Fibroblast of lung (primary cell): ENCODE measurements around the gene SLC5A6. TPM values are rescaled to one million over a fixed set of nuclear protein-coding genes. Genes with fewer than 3 reads are reported as not detected.

Experiments used
- DNase-seq, 2 donors: peaks; one replicate each; pipeline versions ENCODE4 v3.0.0 to v3.0.0-alpha.2; 2010; ENCODE audit warnings: low read depth in 2 of 2
- H2AFZ ChIP-seq: 2 replicates; pipeline ENCODE4 v1.5.1; 2012; ENCODE audit warnings: low read length, control low read depth, inconsistent platforms
- H3K27ac ChIP-seq: 2 replicates; pipeline ENCODE4 v1.5.1; 2011; ENCODE audit warnings: low read length, control low read depth; ENCODE audit not compliant: insufficient read depth
- H3K27me3 ChIP-seq: 2 replicates; pipeline ENCODE4 v1.5.1; 2011; ENCODE audit warnings: mild to moderate bottlenecking, low read length; ENCODE audit not compliant: control insufficient read depth, insufficient read depth
- H3K36me3 ChIP-seq: 2 replicates; pipeline ENCODE4 v1.5.1; 2011; ENCODE audit warnings: low read length; ENCODE audit not compliant: control insufficient read depth, insufficient read depth
- H3K4me1 ChIP-seq: 2 replicates; pipeline ENCODE4 v1.5.1; 2011; ENCODE audit warnings: low read length; ENCODE audit not compliant: control insufficient read depth, insufficient read depth; ENCODE audit errors: extremely low read depth
- H3K4me2 ChIP-seq: 2 replicates; pipeline ENCODE4 v1.5.1; 2011; ENCODE audit warnings: low read length, control low read depth; ENCODE audit not compliant: insufficient read depth; ENCODE audit errors: extremely low read depth
- H3K4me3 ChIP-seq, 4 experiments: fragments of 200-600 bp in 1 of 4; sonication (generic) in 1 of 4; replicated peaks in 1 of 4; 2 replicates each; pipeline ENCODE4 v1.5.1; 2011 to 2016; ENCODE audit warnings: low read length in 4 of 4, low read depth in 3 of 4, mild to moderate bottlenecking in 3 of 4, control low read depth in 2 of 4, inconsistent platforms in 1 of 4, mixed read lengths in 1 of 4; ENCODE audit not compliant: insufficient read depth in 1 of 4; ENCODE audit errors: control extremely low read depth in 1 of 4
- H3K79me2 ChIP-seq: 2 replicates; pipeline ENCODE4 v1.5.1; 2012; ENCODE audit warnings: mild to moderate bottlenecking, low read length, inconsistent platforms; ENCODE audit not compliant: control insufficient read depth, insufficient read depth
- H3K9ac ChIP-seq: 2 replicates; pipeline ENCODE4 v1.5.1; 2011; ENCODE audit warnings: mild to moderate bottlenecking, low read length, control low read depth; ENCODE audit not compliant: insufficient read depth
- H3K9me3 ChIP-seq: 2 replicates; pipeline ENCODE4 v1.5.1; 2012; ENCODE audit warnings: low read depth, low read length; ENCODE audit not compliant: control insufficient read depth, insufficient read depth
- H4K20me1 ChIP-seq: 2 replicates; pipeline ENCODE4 v1.5.1; 2011; ENCODE audit warnings: low read length; ENCODE audit not compliant: control insufficient read depth, insufficient read depth; ENCODE audit errors: extremely low read depth
- EZH2 ChIP-seq: IDR thresholded peaks from 2 replicates; pipeline ENCODE4 v1.5.1; 2012; ENCODE audit warnings: low read length, control low read depth, mild to moderate bottlenecking; ENCODE audit errors: missing control alignments
- polyA plus RNA-seq, 2 donors: library from polyadenylated mRNA; depleted of rRNA in 1 of 2; stranded (reverse) in 1 of 2; unstranded in 1 of 2; fragments of >200 nt; gene quantifications; 2 replicates each; pipeline ENCODE4 v1.2.1, GENCODE V29; 2011 to 2012; ENCODE audit warnings: missing spikeins in 1 of 2
- total RNA-seq: library from RNA; depleted of rRNA; stranded (reverse); fragments of >200 nt; gene quantifications from 2 replicates; pipeline ENCODE4 v1.2.1, GENCODE V29; 2014
- TF ChIP-seq, protein P1 (sequence below), 2 donors: IDR thresholded peaks in 1 of 2; conservative IDR thresholded peaks in 1 of 2; 1 replicate in 1 of 2; 2 replicates in 1 of 2; pipeline ENCODE4 v1.5.1; 2011 to 2012; ENCODE audit warnings: low read length in 2 of 2, control low read depth in 1 of 2, inconsistent platforms in 1 of 2, low read depth in 1 of 2, mild to moderate bottlenecking in 1 of 2

The SLC5A6 gene
- total and polyA plus RNA-seq, 2 donors (not counting 1 experiment from before 2014, with no cell fraction given) = 11.5 to 13.9 TPM

DNA sequence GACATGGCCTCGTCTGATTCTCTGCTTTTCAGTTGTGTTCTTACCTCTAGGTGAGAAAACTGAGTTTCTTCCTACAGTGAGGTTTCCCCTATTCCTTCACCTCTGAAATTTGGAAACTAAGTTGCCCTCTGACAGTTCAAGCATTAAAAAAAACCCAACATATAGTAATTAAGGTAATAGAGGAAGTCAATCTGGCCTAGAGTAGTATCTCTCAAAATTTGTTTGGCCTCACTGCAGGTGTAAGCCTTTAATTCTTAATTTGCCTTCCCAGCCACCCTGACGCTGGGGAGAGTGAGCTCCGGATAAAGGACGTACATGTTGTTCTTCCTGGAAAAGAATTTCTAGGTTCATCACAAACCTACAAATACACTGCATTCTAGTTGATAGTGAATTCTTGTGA lies 6.5 kb upstream of the SLC5A6 start:
- TF ChIP-seq, protein P1, sequence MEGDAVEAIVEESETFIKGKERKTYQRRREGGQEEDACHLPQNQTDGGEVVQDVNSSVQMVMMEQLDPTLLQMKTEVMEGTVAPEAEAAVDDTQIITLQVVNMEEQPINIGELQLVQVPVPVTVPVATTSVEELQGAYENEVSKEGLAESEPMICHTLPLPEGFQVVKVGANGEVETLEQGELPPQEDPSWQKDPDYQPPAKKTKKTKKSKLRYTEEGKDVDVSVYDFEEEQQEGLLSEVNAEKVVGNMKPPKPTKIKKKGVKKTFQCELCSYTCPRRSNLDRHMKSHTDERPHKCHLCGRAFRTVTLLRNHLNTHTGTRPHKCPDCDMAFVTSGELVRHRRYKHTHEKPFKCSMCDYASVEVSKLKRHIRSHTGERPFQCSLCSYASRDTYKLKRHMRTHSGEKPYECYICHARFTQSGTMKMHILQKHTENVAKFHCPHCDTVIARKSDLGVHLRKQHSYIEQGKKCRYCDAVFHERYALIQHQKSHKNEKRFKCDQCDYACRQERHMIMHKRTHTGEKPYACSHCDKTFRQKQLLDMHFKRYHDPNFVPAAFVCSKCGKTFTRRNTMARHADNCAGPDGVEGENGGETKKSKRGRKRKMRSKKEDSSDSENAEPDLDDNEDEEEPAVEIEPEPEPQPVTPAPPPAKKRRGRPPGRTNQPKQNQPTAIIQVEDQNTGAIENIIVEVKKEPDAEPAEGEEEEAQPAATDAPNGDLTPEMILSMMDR (conservative IDR thresholded peaks at IDR 0.05 in 1 of 2, IDR thresholded peaks at IDR 0.05 in 1 of 2; ENCODE audit: low read depth in 1 of 2, low read length in 2 of 2) = no peak
- TF ChIP-seq EZH2 = no peak

DNA sequence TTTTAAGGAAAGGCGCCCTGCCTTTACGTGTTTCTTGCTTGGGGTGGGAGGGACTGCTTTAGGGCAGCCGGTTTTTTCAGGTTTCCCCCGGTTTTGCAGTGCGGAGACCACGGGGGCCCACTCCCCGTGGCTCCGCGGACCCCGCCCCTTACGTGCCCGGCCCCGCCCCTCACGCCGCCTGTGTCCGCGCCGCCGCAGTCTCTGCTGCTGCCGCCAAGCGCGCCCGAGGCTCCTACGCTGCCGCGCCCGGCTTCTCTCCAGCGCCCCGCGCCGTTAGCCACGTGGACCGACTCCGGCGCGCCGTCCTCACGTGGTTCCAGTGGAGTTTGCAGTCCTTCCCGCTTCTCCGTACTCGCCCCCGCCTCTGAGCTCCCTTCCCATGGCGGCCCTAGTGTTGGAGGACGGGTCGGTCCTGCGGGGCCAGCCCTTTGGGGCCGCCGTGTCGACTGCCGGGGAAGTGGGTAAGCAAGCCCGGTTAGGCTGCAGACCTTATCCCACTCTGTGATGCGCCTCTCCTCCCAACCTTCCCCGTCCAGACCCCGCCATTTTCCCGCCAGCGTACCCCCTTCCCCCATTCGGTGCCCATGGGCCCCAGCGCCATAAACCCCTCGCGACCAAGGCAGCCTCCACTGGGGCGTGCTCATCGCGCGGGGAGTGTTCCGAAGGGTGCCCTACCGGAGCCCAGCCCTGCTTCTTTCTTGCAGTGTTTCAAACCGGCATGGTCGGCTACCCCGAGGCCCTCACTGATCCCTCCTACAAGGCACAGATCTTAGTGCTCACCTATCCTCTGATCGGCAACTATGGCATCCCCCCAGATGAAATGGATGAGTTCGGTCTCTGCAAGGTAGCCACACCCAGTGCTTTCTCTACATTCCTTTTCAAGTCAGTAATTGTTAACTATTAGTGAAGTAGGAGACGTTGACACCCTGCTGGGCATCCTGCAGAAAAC lies 5.4 kb upstream of the SLC5A6 start, which contains the start of gene CAD:
Gene CAD, plus strand, starts transcription at position 197 of the 949 bp plus-strand sequence. Its CDS starts 183 bp downstream, at position 380.
- Histone ChIP-seq H3K4me2 (peak within 1 kb of the TSS; percentile 95), H3K9ac (peak within 1 kb of the TSS; percentile 79), H2AFZ (peak within 1 kb of the TSS; percentile 91), H3K4me1 (peaks cover 10% of the 10 kb centered on the region), H3K27me3 (no peaks in the 10 kb centered on the region), H3K36me3 (peaks cover 8% of the 10 kb centered on the region), H3K27ac (peak within 1 kb of the TSS; percentile 89), H4K20me1 (no peaks in the 10 kb centered on the region), H3K4me3 (peak within 1 kb of the TSS; percentile 59 to 87 (median 74)), H3K79me2 (peaks cover 13% of the 10 kb centered on the region), H3K9me3 (no peaks in the 10 kb centered on the region)
- peak; percentile 80 to 85 for DNase-seq
- TF ChIP-seq, protein P1 (conservative IDR thresholded peaks at IDR 0.05 in 1 of 2, IDR thresholded peaks at IDR 0.05 in 1 of 2; ENCODE audit: low read depth in 1 of 2, low read length in 2 of 2) = peak in 1 of 2 donors; percentile 5
- TF ChIP-seq EZH2 = no peak

More for the DNA sequence above, 6.5 kb upstream of the SLC5A6 start:
- Histone ChIP-seq H3K79me2 (peaks cover 7% of the 10 kb centered on the region), H2AFZ (no peak overlapping the region), H3K9ac (no peak overlapping the region), H3K36me3 (peaks cover 12% of the 10 kb centered on the region), H3K27ac (no peak overlapping the region), H4K20me1 (no peaks in the 10 kb centered on the region), H3K9me3 (no peaks in the 10 kb centered on the region), H3K4me1 (peaks cover 6% of the 10 kb centered on the region), H3K4me2 (peak overlapping the region; percentile 95), H3K27me3 (no peaks in the 10 kb centered on the region), H3K4me3 (peak overlapping the region in 2 of 4 experiments; percentile 85 to 87)
- DNase-seq = no peak

DNA sequence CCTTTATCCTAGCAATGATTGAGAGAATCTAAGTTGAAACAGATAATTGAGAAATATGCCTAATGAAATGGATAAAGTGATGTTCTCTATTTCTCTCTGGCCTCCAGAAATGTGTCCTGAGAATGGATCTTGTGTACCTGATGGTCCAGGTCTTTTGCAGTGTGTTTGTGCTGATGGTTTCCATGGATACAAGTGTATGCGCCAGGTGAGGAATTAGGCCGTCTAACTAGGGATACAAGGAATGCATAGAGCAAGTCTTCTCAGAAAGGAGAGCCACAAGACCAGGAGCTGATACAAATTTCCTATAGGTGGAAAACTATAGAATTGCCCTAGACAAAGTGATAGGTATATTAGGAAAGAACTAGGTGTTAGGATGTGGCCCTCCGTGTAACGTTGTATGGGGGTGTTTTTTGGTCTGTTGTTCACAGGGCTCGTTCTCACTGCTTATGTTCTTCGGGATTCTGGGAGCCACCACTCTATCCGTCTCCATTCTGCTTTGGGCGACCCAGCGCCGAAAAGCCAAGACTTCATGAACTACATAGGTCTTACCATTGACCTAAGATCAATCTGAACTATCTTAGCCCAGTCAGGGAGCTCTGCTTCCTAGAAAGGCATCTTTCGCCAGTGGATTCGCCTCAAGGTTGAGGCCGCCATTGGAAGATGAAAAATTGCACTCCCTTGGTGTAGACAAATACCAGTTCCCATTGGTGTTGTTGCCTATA lies 4.5 kb upstream of the SLC5A6 start:
- peaks cover 10% of the 10 kb centered on the region for H3K4me1 ChIP-seq
- DNase-seq = no peak
- peak overlapping the region; percentile 89 for H3K27ac ChIP-seq
- H4K20me1 ChIP-seq = no peaks in the 10 kb centered on the region
- H3K4me3 ChIP-seq = peak overlapping the region; percentile 40 to 87 (median 56)
- H3K4me2 ChIP-seq = peak overlapping the region; percentile 26
- peaks cover 2% of the 10 kb centered on the region for H3K36me3 ChIP-seq
- no peaks in the 10 kb centered on the region for H3K27me3 ChIP-seq
- peaks cover 13% of the 10 kb centered on the region for H3K79me2 ChIP-seq
- H3K9ac ChIP-seq = no peak overlapping the region
- H3K9me3 ChIP-seq = no peaks in the 10 kb centered on the region
- H2AFZ ChIP-seq = no peak overlapping the region
- TF ChIP-seq EZH2 = no peak
- TF ChIP-seq, protein P1 (conservative IDR thresholded peaks at IDR 0.05 in 1 of 2, IDR thresholded peaks at IDR 0.05 in 1 of 2; ENCODE audit: low read depth in 1 of 2, low read length in 2 of 2) = no peak
